GM12878 (cell line): ENCODE data around the gene PACS1. TPM values are rescaled to one million over a fixed set of nuclear protein-coding genes. Genes with fewer than 3 reads are reported as not detected.

Experiments
- ATAC-seq: fragments of 200-7000 bp; cut with Tn5 transposase; 3 replicates; pipeline ENCODE4 v1.9.1; 2020; ENCODE audit warnings: mild to moderate bottlenecking, moderate library complexity
- BruUV-seq: library from RNA; stranded (reverse); fragments of 400-500 nt; replicated peaks from 2 replicates; lab custom pipeline; 2021; lab: Mats Ljungman, UMichigan
- CTCF ChIA-PET: fragments of 300-600 bp; sonication (Branson Sonifier 250); formaldehyde crosslinking; extraction: SDS; loops from one replicate; lab custom pipeline; 2021; ENCODE audit warnings: inconsistent platforms; lab: Yijun Ruan, JAX
- POLR2A ChIA-PET: fragments of 350-600 bp; formaldehyde crosslinking; extraction: SDS; loops from one replicate; lab custom pipeline; 2021; ENCODE audit warnings: inconsistent platforms; lab: Charles Lee
- RAD21 ChIA-PET: fragments of 300-600 bp; sonication (Branson Sonifier 250); formaldehyde crosslinking; loops from one replicate; lab custom pipeline; 2023; ENCODE audit warnings: antibody characterized with exemption; ENCODE audit not compliant: unreplicated experiment; lab: Charles Lee
- SMC1A ChIA-PET: fragments of 300-600 bp; sonication (Branson Sonifier 250); formaldehyde crosslinking; loops from one replicate; lab custom pipeline; 2023; ENCODE audit not compliant: unreplicated experiment, uncharacterized antibody; lab: Charles Lee
- DNase-seq: peaks from one replicate; pipeline ENCODE4 v3.0.0-alpha.2; 2011; ENCODE audit warnings: low read depth, low spot score
- FAIRE-seq: peaks from 3 replicates; lab custom pipeline; 2011; peaks lifted over from hg19 to GRCh38; lab: Jason Lieb, UNC
- H2AFZ ChIP-seq: 2 replicates; pipeline ENCODE4 v1.6.0; 2011; ENCODE audit warnings: low read depth, low read length, control low read depth; ENCODE audit not compliant: control insufficient read depth
- H3K27ac ChIP-seq: 2 replicates; pipeline ENCODE4 v1.5.1; 2011; ENCODE audit warnings: control low read depth; ENCODE audit not compliant: control insufficient read depth, insufficient read depth
- H3K27me3 ChIP-seq, 2 experiments: replicated peaks in 1 of 2; 2 replicates each; pipeline versions ENCODE4 v1.6.0 to v1.6.1; 2011; ENCODE audit warnings: low read length in 1 of 2; ENCODE audit not compliant: control insufficient read depth in 2 of 2, insufficient read depth in 2 of 2
- H3K36me3 ChIP-seq, 2 experiments: 2 replicates each; pipeline ENCODE4 v1.5.1; 2011; ENCODE audit warnings: low read length in 1 of 2; ENCODE audit not compliant: control insufficient read depth in 2 of 2, insufficient read depth in 2 of 2
- H3K4me1 ChIP-seq: 2 replicates; pipeline ENCODE4 v1.6.1; 2011; ENCODE audit warnings: mild to moderate bottlenecking, low read length, moderate library complexity, mixed read lengths; ENCODE audit not compliant: control insufficient read depth, insufficient read depth
- H3K4me2 ChIP-seq: 2 replicates; pipeline ENCODE4 v1.6.0; 2011; ENCODE audit warnings: control low read depth; ENCODE audit not compliant: control insufficient read depth, insufficient read depth
- H3K4me3 ChIP-seq: fragments of 200-600 bp; sonication (generic); 2 replicates; pipeline ENCODE4 v1.5.1; 2016
- H3K79me2 ChIP-seq: 2 replicates; pipeline ENCODE4 v1.6.0; 2011; ENCODE audit warnings: low read length; ENCODE audit not compliant: control insufficient read depth, insufficient read depth
- H3K9ac ChIP-seq: 2 replicates; pipeline ENCODE4 v1.8.0; 2011; ENCODE audit warnings: low read length, control low read depth, mixed read lengths; ENCODE audit not compliant: control insufficient read depth, insufficient read depth
- H3K9me3 ChIP-seq: replicated peaks from 3 replicates; pipeline ENCODE4 v1.5.1; 2011; ENCODE audit warnings: mild to moderate bottlenecking, low read length; ENCODE audit not compliant: control insufficient read depth, insufficient read depth
- H4K20me1 ChIP-seq: 2 replicates; pipeline ENCODE4 v1.6.0; 2011; ENCODE audit not compliant: control insufficient read depth, insufficient read depth
- ASH2L ChIP-seq: fragments of 300-600, 200-600 bp; sonication (generic); IDR thresholded peaks from 2 replicates; pipeline ENCODE4 v1.6.1; 2017; ENCODE audit warnings: low read depth, mild to moderate bottlenecking, borderline replicate concordance
- BCL11A ChIP-seq: IDR thresholded peaks from 2 replicates; pipeline ENCODE4 v1.6.1; 2011; ENCODE audit warnings: low read depth, low read length
- CBX5 ChIP-seq: sonication (generic); IDR thresholded peaks from 2 replicates; pipeline ENCODE4 v1.6.1; 2016; ENCODE audit warnings: low read depth, moderate library complexity, mild to moderate bottlenecking, inconsistent platforms
- JUNB ChIP-seq: IDR thresholded peaks from 2 replicates; pipeline ENCODE4 v1.6.1; 2016; ENCODE audit warnings: antibody characterized with exemption, mild to moderate bottlenecking
- NR2F1 ChIP-seq: fragments of 450-650 bp; conservative IDR thresholded peaks from 2 replicates; pipeline ENCODE4 v1.6.1; 2017; ENCODE audit warnings: mild to moderate bottlenecking
- POLR2AphosphoS2 ChIP-seq: IDR thresholded peaks from 2 replicates; pipeline ENCODE4 v1.6.1; 2011; ENCODE audit warnings: low read depth, mild to moderate bottlenecking, low read length, improper control_type of control experiment, moderate library complexity
- POU2F2 ChIP-seq: IDR thresholded peaks from 3 replicates; pipeline ENCODE4 v1.6.1; 2011; ENCODE audit warnings: low read depth, mild to moderate bottlenecking, low read length, borderline replicate concordance
- RCOR1 ChIP-seq: conservative IDR thresholded peaks from 2 replicates; pipeline ENCODE4 v1.6.1; 2012; ENCODE audit warnings: low read depth, low read length, improper control_type of control experiment
- SPI1 ChIP-seq: IDR thresholded peaks from 2 replicates; pipeline ENCODE4 v1.6.1; 2011; ENCODE audit warnings: low read depth, mild to moderate bottlenecking, low read length, moderate library complexity, borderline replicate concordance; ENCODE audit not compliant: insufficient read depth
- ZBED1 ChIP-seq: IDR thresholded peaks from 2 replicates; pipeline ENCODE4 v1.6.1; 2016; ENCODE audit warnings: borderline replicate concordance
- ZSCAN29 ChIP-seq: fragments of 450-650 bp; IDR thresholded peaks from 2 replicates; pipeline ENCODE4 v1.6.1; 2017; ENCODE audit warnings: mild to moderate bottlenecking, moderate library complexity
- whole genome bisulfite sequencing: methylation state at CpG from one replicate; pipeline ENCODE4 v1.1.6; 2016; ENCODE audit warnings: low lambda C conversion rate; ENCODE audit not compliant: insufficient replicate concordance, insufficient coverage; ENCODE audit errors: missing lambda C conversion rate; 5-methylcytosine and 5-hydroxymethylcytosine counted together
- in situ Hi-C: fragments of 300-500 bp; cut with MboI; formaldehyde crosslinking; loops from 9 replicates; pipeline ENCODE4 v1.14.3; 2018; ENCODE audit warnings: mixed read lengths
- intact Hi-C: fragments of 100-400 bp; cut with micrococcal nuclease; formaldehyde crosslinking; loops from one replicate; pipeline ENCODE4 v1.14.2; 2022; ENCODE audit not compliant: unreplicated experiment
- polyA plus RNA-seq, 11 experiments: library from polyadenylated mRNA; depleted of rRNA in 4 of 11; unstranded in 6 of 11; stranded (reverse) in 5 of 11; fragments of >200 nt; fragmentation: Nextera tagmentation in 4 of 11; fragmentation: Illumina TruSeq in 1 of 11; extraction: Ambion mirVana in 4 of 11; extraction: Trizol in 1 of 11; gene quantifications; 1 replicate in 1 of 11; 2 replicates in 10 of 11; pipeline versions ENCODE4 v1.2.1 to v1.2.3, GENCODE V29; 2011 to 2016; ENCODE audit warnings: inconsistent platforms in 2 of 11, missing spikeins in 2 of 11, low read depth in 1 of 11
- total RNA-seq, 4 experiments: library from RNA; depleted of rRNA in 3 of 4; stranded (reverse); fragments of >200 nt in 3 of 4; fragmentation: Illumina TruSeq in 1 of 4; extraction: Trizol in 1 of 4; gene quantifications; 2 replicates each; pipeline versions ENCODE4 v1.2.1 to v1.2.3, GENCODE V29; 2013 to 2021
- TF ChIP-seq, protein P1 (sequence below): fragments of 450-650 bp; IDR thresholded peaks from 2 replicates; pipeline ENCODE4 v1.6.1; 2017; ENCODE audit warnings: mild to moderate bottlenecking, moderate library complexity
- TF ChIP-seq, protein P2 (sequence below): IDR thresholded peaks from 2 replicates; pipeline ENCODE4 v1.6.1; 2011; ENCODE audit warnings: borderline replicate concordance, low read depth, mild to moderate bottlenecking, moderate library complexity, low read length; ENCODE audit not compliant: insufficient read depth, poor library complexity, severe bottlenecking
- TF ChIP-seq, protein P3 (sequence below): fragments of 450-650 bp; IDR thresholded peaks from 2 replicates; pipeline ENCODE4 v1.6.1; 2016; ENCODE audit warnings: mild to moderate bottlenecking
- TF ChIP-seq, protein P4 (sequence below): IDR thresholded peaks from 2 replicates; pipeline ENCODE4 v1.6.1; 2012; ENCODE audit warnings: low read depth, low read length, improper control_type of control experiment

PACS1 gene
- total and polyA plus RNA-seq, 10 of the 15 experiments (the other 5 are each of a cell fraction or from before 2014, with no cell fraction given), result 1.1 to 74.3 (median 17.9) TPM

DNA sequence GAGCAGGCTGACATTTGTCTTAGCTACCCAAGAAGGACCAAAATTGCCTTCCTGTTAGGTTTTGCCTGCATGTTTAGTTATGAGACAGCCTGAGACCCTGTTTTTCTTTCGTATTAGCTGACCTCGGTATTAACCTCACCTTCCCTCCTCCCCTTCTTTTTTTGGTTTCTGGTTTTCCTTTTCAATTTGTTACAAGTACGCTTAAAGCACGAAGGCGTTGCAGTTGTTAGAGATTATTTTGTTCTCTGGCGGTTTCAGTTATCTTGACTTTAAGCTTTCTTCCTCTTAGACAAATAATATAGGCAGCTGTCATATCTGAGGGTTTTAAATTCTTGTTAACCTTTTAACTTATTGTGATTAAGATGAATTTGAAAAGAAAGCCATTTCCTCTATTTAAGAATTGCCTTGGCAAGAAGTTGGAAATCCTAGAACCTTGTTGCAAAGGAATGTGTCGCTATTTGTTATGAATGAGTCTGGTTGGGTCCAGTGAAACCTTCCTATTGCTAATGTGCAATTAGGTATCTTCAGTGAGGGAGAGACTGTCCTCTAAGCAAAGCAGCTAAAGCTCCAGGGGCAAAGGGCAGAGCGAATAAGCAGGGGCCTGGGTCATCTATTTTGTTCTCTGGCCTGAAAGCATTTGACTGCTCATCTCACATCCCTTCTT is 45.7 kb downstream of the PACS1 start:
- Histone ChIP-seq H4K20me1 (no peaks in the 10 kb centered on the region), H3K9me3 (no peaks in the 10 kb centered on the region), H2AFZ (no peak overlapping the region), H3K4me1 (peaks cover 76% of the 10 kb centered on the region), H3K4me3 (peak overlapping the region; percentile 53; the same call in 1 of the 2 replicates), H3K79me2 (peaks cover 86% of the 10 kb centered on the region), H3K9ac (peak overlapping the region; percentile 66), H3K36me3 (peaks cover 0 to 1% of the 10 kb centered on the region in 2 experiments; a peak in 1 of 4 replicates), H3K27me3 (no peaks in the 10 kb centered on the region), H3K4me2 (peak overlapping the region; percentile 98), H3K27ac (peak overlapping the region; percentile 88)
- ChIA-PET CTCF (interaction anchor here (0.9 to 12.2 kb wide), 15 partner anchors 10 to 130 kb away, joined by 3 to 109 read pairs (median 7); partner anchors contain the start of gene PACS1), SMC1A (interaction anchor here (0.6 to 14.6 kb wide), 19 partner anchors 9 to 106 kb away, joined by 3 to 265 read pairs (median 7); partner anchors contain the start of gene PACS1), POLR2A (interaction anchor here (0.6 to 10.3 kb wide), 21 partner anchors 9 to 152 kb away, joined by 3 to 91 read pairs (median 7); partner anchors contain the start of genes BANF1, EIF1AD and SF3B2), RAD21 (interaction anchor here (0.6 to 5.8 kb wide), 16 partner anchors 10 to 309 kb away, joined by 3 to 78 read pairs (median 6); partner anchors contain the start of gene PACS1)
- WGBS, result under 1% methylated on average over 8 of the region's 8 CpGs
- ATAC-seq, result peak; percentile 69
- intact Hi-C loops, result no loop called here
- peak; percentile 92 for DNase-seq
- FAIRE-seq, result peak; percentile 95
- in situ Hi-C loops, result no loop called here
- BruUV-seq, result TSS peak; percentile 26
- TF ChIP-seq POU2F2 (peak; percentile 62; the same call in 2 of the 3 replicates), NR2F1 (peak; percentile 81), ASH2L (no peak), ZBED1 (peak; percentile 83), BCL11A (0 out of 2 replicates have a peak, but pooled peaks have one; percentile 7), ZSCAN29 (no peak), JUNB (peak; percentile 56), RCOR1 (0 out of 2 replicates have a peak, but pooled peaks have one; percentile 58), SPI1 (0 out of 2 replicates have a peak, but pooled peaks have one; percentile 7), POLR2AphosphoS2 (no peak), CBX5 (0 out of 2 replicates have a peak, but pooled peaks have one; percentile 14)
- TF ChIP-seq, protein P1, sequence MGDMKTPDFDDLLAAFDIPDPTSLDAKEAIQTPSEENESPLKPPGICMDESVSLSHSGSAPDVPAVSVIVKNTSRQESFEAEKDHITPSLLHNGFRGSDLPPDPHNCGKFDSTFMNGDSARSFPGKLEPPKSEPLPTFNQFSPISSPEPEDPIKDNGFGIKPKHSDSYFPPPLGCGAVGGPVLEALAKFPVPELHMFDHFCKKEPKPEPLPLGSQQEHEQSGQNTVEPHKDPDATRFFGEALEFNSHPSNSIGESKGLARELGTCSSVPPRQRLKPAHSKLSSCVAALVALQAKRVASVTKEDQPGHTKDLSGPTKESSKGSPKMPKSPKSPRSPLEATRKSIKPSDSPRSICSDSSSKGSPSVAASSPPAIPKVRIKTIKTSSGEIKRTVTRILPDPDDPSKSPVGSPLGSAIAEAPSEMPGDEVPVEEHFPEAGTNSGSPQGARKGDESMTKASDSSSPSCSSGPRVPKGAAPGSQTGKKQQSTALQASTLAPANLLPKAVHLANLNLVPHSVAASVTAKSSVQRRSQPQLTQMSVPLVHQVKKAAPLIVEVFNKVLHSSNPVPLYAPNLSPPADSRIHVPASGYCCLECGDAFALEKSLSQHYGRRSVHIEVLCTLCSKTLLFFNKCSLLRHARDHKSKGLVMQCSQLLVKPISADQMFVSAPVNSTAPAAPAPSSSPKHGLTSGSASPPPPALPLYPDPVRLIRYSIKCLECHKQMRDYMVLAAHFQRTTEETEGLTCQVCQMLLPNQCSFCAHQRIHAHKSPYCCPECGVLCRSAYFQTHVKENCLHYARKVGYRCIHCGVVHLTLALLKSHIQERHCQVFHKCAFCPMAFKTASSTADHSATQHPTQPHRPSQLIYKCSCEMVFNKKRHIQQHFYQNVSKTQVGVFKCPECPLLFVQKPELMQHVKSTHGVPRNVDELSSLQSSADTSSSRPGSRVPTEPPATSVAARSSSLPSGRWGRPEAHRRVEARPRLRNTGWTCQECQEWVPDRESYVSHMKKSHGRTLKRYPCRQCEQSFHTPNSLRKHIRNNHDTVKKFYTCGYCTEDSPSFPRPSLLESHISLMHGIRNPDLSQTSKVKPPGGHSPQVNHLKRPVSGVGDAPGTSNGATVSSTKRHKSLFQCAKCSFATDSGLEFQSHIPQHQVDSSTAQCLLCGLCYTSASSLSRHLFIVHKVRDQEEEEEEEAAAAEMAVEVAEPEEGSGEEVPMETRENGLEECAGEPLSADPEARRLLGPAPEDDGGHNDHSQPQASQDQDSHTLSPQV, result 0 out of 2 replicates have a peak, but pooled peaks have one; percentile 14
- TF ChIP-seq, protein P2, sequence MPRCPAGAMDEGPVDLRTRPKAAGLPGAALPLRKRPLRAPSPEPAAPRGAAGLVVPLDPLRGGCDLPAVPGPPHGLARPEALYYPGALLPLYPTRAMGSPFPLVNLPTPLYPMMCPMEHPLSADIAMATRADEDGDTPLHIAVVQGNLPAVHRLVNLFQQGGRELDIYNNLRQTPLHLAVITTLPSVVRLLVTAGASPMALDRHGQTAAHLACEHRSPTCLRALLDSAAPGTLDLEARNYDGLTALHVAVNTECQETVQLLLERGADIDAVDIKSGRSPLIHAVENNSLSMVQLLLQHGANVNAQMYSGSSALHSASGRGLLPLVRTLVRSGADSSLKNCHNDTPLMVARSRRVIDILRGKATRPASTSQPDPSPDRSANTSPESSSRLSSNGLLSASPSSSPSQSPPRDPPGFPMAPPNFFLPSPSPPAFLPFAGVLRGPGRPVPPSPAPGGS, result peak; percentile 13
- TF ChIP-seq, protein P3, sequence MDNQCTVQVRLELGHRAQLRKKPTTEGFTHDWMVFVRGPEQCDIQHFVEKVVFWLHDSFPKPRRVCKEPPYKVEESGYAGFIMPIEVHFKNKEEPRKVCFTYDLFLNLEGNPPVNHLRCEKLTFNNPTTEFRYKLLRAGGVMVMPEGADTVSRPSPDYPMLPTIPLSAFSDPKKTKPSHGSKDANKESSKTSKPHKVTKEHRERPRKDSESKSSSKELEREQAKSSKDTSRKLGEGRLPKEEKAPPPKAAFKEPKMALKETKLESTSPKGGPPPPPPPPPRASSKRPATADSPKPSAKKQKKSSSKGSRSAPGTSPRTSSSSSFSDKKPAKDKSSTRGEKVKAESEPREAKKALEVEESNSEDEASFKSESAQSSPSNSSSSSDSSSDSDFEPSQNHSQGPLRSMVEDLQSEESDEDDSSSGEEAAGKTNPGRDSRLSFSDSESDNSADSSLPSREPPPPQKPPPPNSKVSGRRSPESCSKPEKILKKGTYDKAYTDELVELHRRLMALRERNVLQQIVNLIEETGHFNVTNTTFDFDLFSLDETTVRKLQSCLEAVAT, result peak; percentile 74
- TF ChIP-seq, protein P4, sequence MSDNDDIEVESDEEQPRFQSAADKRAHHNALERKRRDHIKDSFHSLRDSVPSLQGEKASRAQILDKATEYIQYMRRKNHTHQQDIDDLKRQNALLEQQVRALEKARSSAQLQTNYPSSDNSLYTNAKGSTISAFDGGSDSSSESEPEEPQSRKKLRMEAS, result 0 out of 2 replicates have a peak, but pooled peaks have one; percentile 27
